ENCODE data around the gene ATP2A1.
A peak's percentile ranks its signal among the peaks of the same experiment; 100 is the strongest.
"Not testable (repeated sequence)": the region's sequence is repeated elsewhere in the genome, so short reads cannot be mapped to it uniquely, and the experiment has no call there.

The ATP2A1 gene

GRCh38 chr16:28932339-28933141, 54.3 kb downstream of the ATP2A1 start:
- Histone ChIP-seq H3K27ac (peak overlapping the region; percentile 81 to 94 (median 92)), H3K27me3 (no peaks in the 10 kb centered on the region), H3K4me3 (peak overlapping the region; percentile 37 to 95 (median 87)), H3K36me3 (peaks cover 0 to 45% (median 40%) of the 10 kb centered on the region in 11 experiments; a peak in 18 of 22 replicates), H3K4me2 (peak overlapping the region; percentile 82 to 98 (median 94)), H3K4me1 (peaks cover 52 to 92% (median 81%) of the 10 kb centered on the region in 10 experiments), H3K9me3 (replicated peaks in 1 of 11) (peaks cover 0 to 6% (median 0%) of the 10 kb centered on the region in 11 experiments; a peak in 2 of 22 replicates), H4K20me1 (peaks cover 0 to 34% (median 4%) of the 10 kb centered on the region in 11 experiments; a peak in 11 of 22 replicates), H3K9ac (peak overlapping the region; percentile 79 to 96 (median 92))
- TF ChIP-seq Cebpa-rat (IDR thresholded peaks at IDR 0.05) = no peak

GRCh38 chr16:28933171-28933570, 54.9 kb downstream of the ATP2A1 start:
- peaks cover 0 to 51% (median 47%) of the 10 kb centered on the region in 11 experiments; a peak in 18 of 22 replicates for H3K36me3 ChIP-seq
- H3K9me3 ChIP-seq (replicated peaks in 1 of 11) = peaks cover 0 to 6% (median 0%) of the 10 kb centered on the region in 11 experiments; a peak in 2 of 22 replicates
- peak overlapping the region; percentile 82 to 98 (median 94) for H3K4me2 ChIP-seq
- H3K27ac ChIP-seq = peak overlapping the region; percentile 81 to 94 (median 92)
- H3K9ac ChIP-seq = peak overlapping the region; percentile 79 to 96 (median 92)
- H4K20me1 ChIP-seq = peaks cover 0 to 36% (median 5%) of the 10 kb centered on the region in 11 experiments; a peak in 11 of 22 replicates
- TF ChIP-seq Cebpa-rat (IDR thresholded peaks at IDR 0.05) = no peak
- H3K4me1 ChIP-seq = peaks cover 52 to 88% (median 75%) of the 10 kb centered on the region in 10 experiments
- H3K4me3 ChIP-seq = peak overlapping the region; percentile 37 to 95 (median 87)
- no peaks in the 10 kb centered on the region for H3K27me3 ChIP-seq

- Histone ChIP-seq H3K27me3 (no peaks in the 10 kb centered on the region), H3K27ac (peak overlapping the region in 5 of 11 experiments; percentile 30 to 60 (median 41); a peak in 7 of 22 replicates), H3K9me3 (replicated peaks in 1 of 11) (peaks cover 0 to 6% (median 0%) of the 10 kb centered on the region in 11 experiments; a peak in 2 of 22 replicates), H3K4me3 (0 out of 20 replicates have a peak overlapping the region, but pooled peaks of 1 of the 10 experiments have one; percentile 31), H3K9ac (peak overlapping the region in 1 of 11 experiments; percentile 18; a peak in 1 of 22 replicates), H3K4me2 (peak overlapping the region in 10 of 11 experiments; percentile 43 to 98 (median 90); a peak in 20 of 22 replicates), H3K36me3 (peaks cover 0 to 73% (median 65%) of the 10 kb centered on the region in 11 experiments; a peak in 19 of 22 replicates), H3K4me1 (peaks cover 47 to 71% (median 55%) of the 10 kb centered on the region in 10 experiments), H4K20me1 (peaks cover 0 to 41% (median 10%) of the 10 kb centered on the region in 11 experiments; a peak in 12 of 22 replicates)
- no peak for TF ChIP-seq Cebpa-rat (IDR thresholded peaks at IDR 0.05)
Observed at GRCh38 chr16:28935346-28935745, 57.1 kb downstream of the ATP2A1 start.

GRCh38 chr16:28935924-28936783, 57.9 kb downstream of the ATP2A1 start:
- Histone ChIP-seq H3K9me3 (replicated peaks in 1 of 11) (peaks cover 0 to 6% (median 0%) of the 10 kb centered on the region in 11 experiments; a peak in 2 of 22 replicates), H3K4me2 (peak overlapping the region; percentile 43 to 98 (median 89)), H3K4me1 (peaks cover 39 to 62% (median 47%) of the 10 kb centered on the region in 10 experiments), H3K27ac (peak overlapping the region in 8 of 11 experiments; percentile 4 to 60 (median 36); a peak in 12 of 22 replicates), H3K36me3 (peaks cover 0 to 75% (median 65%) of the 10 kb centered on the region in 11 experiments; a peak in 19 of 22 replicates), H3K27me3 (no peaks in the 10 kb centered on the region), H4K20me1 (peaks cover 0 to 41% (median 10%) of the 10 kb centered on the region in 11 experiments; a peak in 12 of 22 replicates), H3K4me3 (peak overlapping the region in 5 of 10 experiments; percentile 4 to 27 (median 26); a peak in 4 of 20 replicates), H3K9ac (peak overlapping the region in 2 of 11 experiments; percentile 15 to 18; a peak in 2 of 22 replicates)
- TF ChIP-seq Cebpa-rat (IDR thresholded peaks at IDR 0.05) = no peak

GRCh38 chr16:28936784-28937155, 58.5 kb downstream of the ATP2A1 start:
- H3K27ac ChIP-seq = peak overlapping the region in 3 of 11 experiments; percentile 36 to 60 (median 36); a peak in 5 of 22 replicates
- H3K9me3 ChIP-seq (replicated peaks in 1 of 11) = peaks cover 0 to 6% (median 0%) of the 10 kb centered on the region in 11 experiments; a peak in 2 of 22 replicates
- peaks cover 0 to 41% (median 10%) of the 10 kb centered on the region in 11 experiments; a peak in 12 of 22 replicates for H4K20me1 ChIP-seq
- H3K4me1 ChIP-seq = peaks cover 33 to 56% (median 42%) of the 10 kb centered on the region in 10 experiments
- TF ChIP-seq Cebpa-rat (IDR thresholded peaks at IDR 0.05) = no peak
- no peaks in the 10 kb centered on the region for H3K27me3 ChIP-seq
- no peak overlapping the region for H3K4me3 ChIP-seq
- peaks cover 0 to 75% (median 65%) of the 10 kb centered on the region in 11 experiments; a peak in 19 of 22 replicates for H3K36me3 ChIP-seq
- H3K4me2 ChIP-seq = peak overlapping the region in 7 of 11 experiments; percentile 43 to 98 (median 78); a peak in 11 of 22 replicates
- H3K9ac ChIP-seq = no peak overlapping the region

- peaks cover 0 to 75% (median 65%) of the 10 kb centered on the region in 11 experiments; a peak in 19 of 22 replicates for H3K36me3 ChIP-seq
- H3K27me3 ChIP-seq = no peaks in the 10 kb centered on the region
- no peak overlapping the region for H3K4me3 ChIP-seq
- peaks cover 27 to 52% (median 41%) of the 10 kb centered on the region in 10 experiments for H3K4me1 ChIP-seq
- TF ChIP-seq Cebpa-rat (IDR thresholded peaks at IDR 0.05) = no peak
- H3K9ac ChIP-seq = peak overlapping the region in 1 of 11 experiments; percentile 24; a peak in 1 of 22 replicates
- peaks cover 0 to 6% (median 0%) of the 10 kb centered on the region in 11 experiments; a peak in 2 of 22 replicates for H3K9me3 ChIP-seq (replicated peaks in 1 of 11)
- H4K20me1 ChIP-seq = peaks cover 0 to 41% (median 10%) of the 10 kb centered on the region in 11 experiments; a peak in 12 of 22 replicates
- H3K4me2 ChIP-seq = 0 out of 22 replicates have a peak overlapping the region, but pooled peaks of 1 of the 11 experiments have one; percentile 91
- peak overlapping the region in 1 of 11 experiments; percentile 17; a peak in 1 of 22 replicates for H3K27ac ChIP-seq
Observed at GRCh38 chr16:28937222-28937876, 59.1 kb downstream of the ATP2A1 start.

GRCh38 chr16:28938721-28939120, 60.4 kb downstream of the ATP2A1 start:
- Histone ChIP-seq H3K27ac (no peak overlapping the region), H3K9me3 (replicated peaks in 1 of 11) (peaks cover 0 to 6% (median 0%) of the 10 kb centered on the region in 11 experiments; a peak in 2 of 22 replicates), H3K4me1 (peaks cover 19 to 45% (median 38%) of the 10 kb centered on the region in 10 experiments), H3K27me3 (no peaks in the 10 kb centered on the region), H3K36me3 (peaks cover 0 to 69% (median 59%) of the 10 kb centered on the region in 11 experiments; a peak in 19 of 22 replicates), H4K20me1 (peaks cover 0 to 41% (median 10%) of the 10 kb centered on the region in 11 experiments; a peak in 12 of 22 replicates), H3K4me3 (no peak overlapping the region), H3K9ac (0 out of 22 replicates have a peak overlapping the region, but pooled peaks of 1 of the 11 experiments have one; percentile 5), H3K4me2 (no peak overlapping the region)
- TF ChIP-seq Cebpa-rat (IDR thresholded peaks at IDR 0.05) = no peak

GRCh38 chr16:28939825-28940224, 61.5 kb downstream of the ATP2A1 start:
- not testable (repeated sequence) for H3K27me3 ChIP-seq; H3K4me2 ChIP-seq; H3K9ac ChIP-seq; H3K27ac ChIP-seq; H3K9me3 ChIP-seq (replicated peaks in 1 of 11); H3K4me3 ChIP-seq
- H4K20me1 ChIP-seq = peaks cover 0 to 33% (median 10%) of the 10 kb centered on the region in 11 experiments; a peak in 12 of 22 replicates
- peaks cover 0 to 58% (median 50%) of the 10 kb centered on the region in 11 experiments; a peak in 19 of 22 replicates for H3K36me3 ChIP-seq
- H3K4me1 ChIP-seq = peaks cover 29 to 45% (median 38%) of the 10 kb centered on the region in 10 experiments

Measured in BLaER1 treated with 17β-estradiol and CSF1 and Interleukin-3, amounts not matched to agents 10 nM and 100 nM (cell line).